ENCODE data around the gene MDM4. TPM values are rescaled to one million over a fixed set of nuclear protein-coding genes. Genes with fewer than 3 reads are reported as not detected.

The MDM4 gene
- total RNA-seq, 1 donor from 2014 or later = 41.1 TPM

DNA sequence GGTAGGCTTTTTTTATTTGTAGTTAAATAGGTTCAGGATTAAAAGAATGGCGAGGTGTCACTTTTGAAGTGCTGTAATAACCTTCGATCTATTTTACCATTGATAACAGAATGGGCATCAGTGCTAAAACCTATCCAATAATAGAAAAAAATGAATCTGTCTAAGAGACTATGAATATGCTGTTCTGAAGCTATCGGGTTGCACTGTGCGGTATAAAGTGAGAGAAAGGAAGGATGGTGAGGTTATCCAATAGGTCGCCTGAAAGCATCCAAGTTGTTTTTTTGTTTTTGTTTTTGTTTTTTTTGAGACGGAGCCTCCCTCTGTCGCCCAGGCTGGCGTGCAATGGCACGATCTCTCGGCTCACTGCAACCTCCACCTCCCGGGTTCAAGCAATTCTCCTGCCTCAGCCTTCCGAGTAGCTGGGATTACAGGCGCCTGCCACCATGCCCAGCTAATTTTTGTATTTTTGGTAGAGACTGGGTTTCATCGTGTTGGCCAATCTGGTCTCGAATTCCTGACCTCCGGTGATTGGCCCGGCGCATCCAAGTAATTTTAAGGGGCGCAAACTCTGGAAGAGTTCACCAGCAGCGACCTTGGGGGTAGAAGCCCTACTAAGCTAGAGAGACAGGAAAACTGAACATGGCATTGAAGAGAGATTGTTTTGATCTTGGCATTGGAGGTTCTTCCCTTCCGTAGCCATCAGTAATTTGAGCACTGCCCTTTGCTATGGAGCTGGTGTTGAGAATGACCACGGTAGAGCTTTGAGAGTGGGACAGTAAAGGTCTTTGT is 8.7 kb upstream of the MDM4 start:
- peak overlapping the region; percentile 92 for H2AFZ ChIP-seq (ENCODE audit: low read depth, low read length)
- H3K4me1 ChIP-seq (ENCODE audit: insufficient read depth, low read length) = no peaks in the 10 kb centered on the region
- H3K27ac Mint-ChIP-seq (ENCODE audit: unreplicated experiment) = peak overlapping the region; percentile 99
- H3K27ac ChIP-seq (ENCODE audit: low read depth, low read length) = peak overlapping the region; percentile 53
- H3K4me3 ChIP-seq (ENCODE audit: insufficient read depth, low read depth, low read length) = peak overlapping the region; percentile 70
- H3K4me2 ChIP-seq (ENCODE audit: low read length) = peak overlapping the region; percentile 83
- no peaks in the 10 kb centered on the region for H3K79me2 ChIP-seq (ENCODE audit: insufficient read depth, low read length)
- H3K36me3 Mint-ChIP-seq (ENCODE audit: low read depth, unreplicated experiment) = no peaks in the 10 kb centered on the region
- peak overlapping the region; percentile 82 for H3K9ac ChIP-seq (ENCODE audit: low read length)
- H4K20me1 ChIP-seq (ENCODE audit: insufficient read depth, low read length) = no peaks in the 10 kb centered on the region
- H3K4me1 Mint-ChIP-seq (ENCODE audit: low read depth, unreplicated experiment) = no peaks in the 10 kb centered on the region
- no peaks in the 10 kb centered on the region for H3K27me3 Mint-ChIP-seq (ENCODE audit: low read depth, unreplicated experiment)
- DNase-seq (ENCODE audit: low read depth) = peak; percentile 42
- no peaks in the 10 kb centered on the region for H3K9me3 ChIP-seq (ENCODE audit: insufficient read depth, low read depth, low read length)
- no peak for FAIRE-seq
- no peaks in the 10 kb centered on the region for H3K9me3 Mint-ChIP-seq (ENCODE audit: unreplicated experiment)
- H3K27me3 ChIP-seq (ENCODE audit: insufficient read depth, low read length) = no peaks in the 10 kb centered on the region
- H3K4me3 Mint-ChIP-seq (ENCODE audit: unreplicated experiment) = peak overlapping the region; percentile 88
- no peak for TF ChIP-seq CTCF (IDR thresholded peaks at IDR 0.05; ENCODE audit: insufficient read depth, low read depth, low read length)
- no peak for TF ChIP-seq EZH2 (IDR thresholded peaks at IDR 0.05; ENCODE audit: insufficient read depth, low read length)
- H3K36me3 ChIP-seq (ENCODE audit: insufficient read depth, low read length) = no peaks in the 10 kb centered on the region

DNA sequence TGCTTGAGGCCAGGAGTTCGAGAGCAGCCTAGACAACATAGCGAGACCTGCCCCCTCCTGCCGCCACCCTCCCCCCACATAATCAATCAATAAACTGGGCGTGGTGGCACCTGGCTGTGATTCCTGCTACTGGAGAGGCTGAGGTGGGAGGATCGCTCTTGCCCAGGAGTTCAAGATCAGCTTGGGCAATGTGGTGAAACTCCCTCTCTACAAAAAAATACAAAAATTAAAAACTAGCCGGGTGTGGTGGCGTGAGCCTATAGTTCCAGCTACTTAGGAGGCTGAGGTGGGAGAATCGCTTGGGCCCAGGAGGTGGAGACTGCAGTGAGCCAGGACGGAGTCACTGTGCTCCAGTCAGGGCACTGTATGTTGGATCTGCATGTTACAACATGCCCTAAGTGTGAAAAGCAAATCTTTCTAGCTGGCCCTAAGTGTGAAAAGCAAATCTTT is 7.0 kb upstream of the MDM4 start:
- TF ChIP-seq CTCF (IDR thresholded peaks at IDR 0.05; ENCODE audit: insufficient read depth, low read depth, low read length) (no peak), EZH2 (IDR thresholded peaks at IDR 0.05; ENCODE audit: insufficient read depth, low read length) (no peak)
- Histone ChIP-seq H3K9ac (ENCODE audit: low read length) (no peak overlapping the region), H3K27ac (ENCODE audit: low read depth, low read length) (no peak overlapping the region), H3K4me3 (ENCODE audit: insufficient read depth, low read depth, low read length) (no peak overlapping the region), H2AFZ (ENCODE audit: low read depth, low read length) (no peak overlapping the region), H3K27me3 (ENCODE audit: insufficient read depth, low read length) (no peaks in the 10 kb centered on the region), H3K79me2 (ENCODE audit: insufficient read depth, low read length) (no peaks in the 10 kb centered on the region), H4K20me1 (ENCODE audit: insufficient read depth, low read length) (no peaks in the 10 kb centered on the region), H3K4me2 (ENCODE audit: low read length) (no peak overlapping the region), H3K4me1 (ENCODE audit: insufficient read depth, low read length) (no peaks in the 10 kb centered on the region), H3K9me3 (ENCODE audit: insufficient read depth, low read depth, low read length) (no peaks in the 10 kb centered on the region), H3K36me3 (ENCODE audit: insufficient read depth, low read length) (no peaks in the 10 kb centered on the region)
- no peaks in the 10 kb centered on the region for H3K36me3 Mint-ChIP-seq (ENCODE audit: low read depth, unreplicated experiment)
- FAIRE-seq (no peak), DNase-seq (ENCODE audit: low read depth) (no peak)
- no peaks in the 10 kb centered on the region for H3K27me3 Mint-ChIP-seq (ENCODE audit: low read depth, unreplicated experiment)
- no peaks in the 10 kb centered on the region for H3K9me3 Mint-ChIP-seq (ENCODE audit: unreplicated experiment)
- H3K4me3 Mint-ChIP-seq (ENCODE audit: unreplicated experiment) = no peak overlapping the region
- H3K4me1 Mint-ChIP-seq (ENCODE audit: low read depth, unreplicated experiment) = no peaks in the 10 kb centered on the region
- H3K27ac Mint-ChIP-seq (ENCODE audit: unreplicated experiment) = no peak overlapping the region

- H3K36me3 Mint-ChIP-seq (ENCODE audit: low read depth, unreplicated experiment) = no peaks in the 10 kb centered on the region
- H3K4me1 ChIP-seq (ENCODE audit: insufficient read depth, low read length) = peaks cover 2% of the 10 kb centered on the region
- H3K36me3 ChIP-seq (ENCODE audit: insufficient read depth, low read length) = no peaks in the 10 kb centered on the region
- H3K4me1 Mint-ChIP-seq (ENCODE audit: low read depth, unreplicated experiment) = no peaks in the 10 kb centered on the region
- H3K9ac ChIP-seq (ENCODE audit: low read length) = no peak overlapping the region
- no peaks in the 10 kb centered on the region for H3K27me3 ChIP-seq (ENCODE audit: insufficient read depth, low read length)
- no peak for FAIRE-seq
- no peaks in the 10 kb centered on the region for H3K27me3 Mint-ChIP-seq (ENCODE audit: low read depth, unreplicated experiment)
- H3K4me2 ChIP-seq (ENCODE audit: low read length) = no peak overlapping the region
- H3K79me2 ChIP-seq (ENCODE audit: insufficient read depth, low read length) = peaks cover under 1% of the 10 kb centered on the region
- H3K9me3 ChIP-seq (ENCODE audit: insufficient read depth, low read depth, low read length) = no peaks in the 10 kb centered on the region
- no peak overlapping the region for H3K4me3 ChIP-seq (ENCODE audit: insufficient read depth, low read depth, low read length)
- H3K4me3 Mint-ChIP-seq (ENCODE audit: unreplicated experiment) = no peak overlapping the region
- H3K27ac Mint-ChIP-seq (ENCODE audit: unreplicated experiment) = no peak overlapping the region
- no peak overlapping the region for H2AFZ ChIP-seq (ENCODE audit: low read depth, low read length)
- DNase-seq (ENCODE audit: low read depth) = no peak
- H3K27ac ChIP-seq (ENCODE audit: low read depth, low read length) = no peak overlapping the region
- TF ChIP-seq CTCF (IDR thresholded peaks at IDR 0.05; ENCODE audit: insufficient read depth, low read depth, low read length) = no peak
- no peak for TF ChIP-seq EZH2 (IDR thresholded peaks at IDR 0.05; ENCODE audit: insufficient read depth, low read length)
- H4K20me1 ChIP-seq (ENCODE audit: insufficient read depth, low read length) = no peaks in the 10 kb centered on the region
- H3K9me3 Mint-ChIP-seq (ENCODE audit: unreplicated experiment) = no peaks in the 10 kb centered on the region
Measured at GRCh38 chr1:204511366-204511765, 4.8 kb upstream of the MDM4 start.
